B cell (primary cell): ENCODE data around the gene ZNF331. TPM values are rescaled to one million over a fixed set of nuclear protein-coding genes. Genes with fewer than 3 reads are reported as not detected.

Experiments
- ATAC-seq: fragments of 200-7000 bp; cut with Tn5 transposase; one replicate; pipeline ENCODE4 v1.10.0; 2021; ENCODE audit warnings: low read depth, mild to moderate bottlenecking, moderate number of reproducible peaks, moderate library complexity
- CTCF ChIA-PET: fragments of 350-600 bp; sonication (Branson Sonifier 250); formaldehyde crosslinking; loops from one replicate; lab custom pipeline; 2021; ENCODE audit warnings: antibody characterized with exemption, inconsistent platforms; lab: Charles Lee
- POLR2A ChIA-PET: fragments of 350-600 bp; sonication (Branson Sonifier 250); formaldehyde crosslinking; loops from one replicate; lab custom pipeline; 2021; ENCODE audit warnings: antibody characterized with exemption; lab: Charles Lee
- DNase-seq: peaks from one replicate; pipeline ENCODE4 v3.0.0; 2013
- H2AFZ ChIP-seq: 2 replicates; pipeline ENCODE4 v1.6.1; 2012; ENCODE audit warnings: mild to moderate bottlenecking, low read depth, low read length; ENCODE audit not compliant: insufficient read depth, poor library complexity, severe bottlenecking
- H3K27ac ChIP-seq, 2 donors: 1 replicate in 1 of 2; 2 replicates in 1 of 2; pipeline ENCODE4 v1.5.1; 2012 to 2013; ENCODE audit warnings: low read length in 2 of 2, mild to moderate bottlenecking in 2 of 2, moderate library complexity in 1 of 2
- H3K27me3 ChIP-seq, 4 experiments: fragments of 200-600 bp in 1 of 4; sonication (generic) in 1 of 4; replicated peaks in 1 of 4; 1 replicate in 2 of 4; 2 replicates in 2 of 4; pipeline versions ENCODE4 v1.6.1 to v1.7.0; 2013 to 2016; ENCODE audit warnings: low read length in 3 of 4, mild to moderate bottlenecking in 2 of 4, mixed read lengths in 1 of 4, moderate library complexity in 1 of 4; ENCODE audit not compliant: insufficient read depth in 4 of 4, control insufficient read depth in 3 of 4; ENCODE audit errors: control extremely low read depth in 1 of 4
- H3K36me3 ChIP-seq, 2 experiments: replicated peaks in 1 of 2; 1 replicate in 1 of 2; 2 replicates in 1 of 2; pipeline versions ENCODE4 v1.6.1 to v1.7.1; 2013; ENCODE audit warnings: low read length in 1 of 2; ENCODE audit not compliant: insufficient read depth in 2 of 2, control insufficient read depth in 1 of 2; ENCODE audit errors: control extremely low read depth in 1 of 2, extremely low read depth in 1 of 2
- H3K4me1 ChIP-seq, 2 donors: fragments of 200-600 bp in 1 of 2; sonication (generic) in 1 of 2; 1 replicate in 1 of 2; 2 replicates in 1 of 2; pipeline versions ENCODE4 v1.5.1 to v1.6.1; 2013 to 2017; ENCODE audit warnings: low read length in 2 of 2; ENCODE audit not compliant: control insufficient read depth in 2 of 2, insufficient read depth in 2 of 2
- H3K4me2 ChIP-seq: replicated peaks from 2 replicates; pipeline ENCODE3; 2012; ENCODE audit warnings: mild to moderate bottlenecking, low read depth, low read length; ENCODE audit not compliant: poor library complexity, severe bottlenecking
- H3K4me3 ChIP-seq, 5 experiments: fragments of 200-600 bp in 1 of 5; sonication (generic) in 1 of 5; 1 replicate in 3 of 5; 2 replicates in 2 of 5; pipeline versions ENCODE4 v1.5.1 to v1.7.0; 2011 to 2016; ENCODE audit warnings: low read length in 4 of 5, mild to moderate bottlenecking in 4 of 5, low read depth in 2 of 5, control low read depth in 1 of 5, moderate library complexity in 1 of 5; ENCODE audit not compliant: insufficient read depth in 1 of 5; ENCODE audit errors: control extremely low read depth in 1 of 5, extremely low read depth in 1 of 5
- H3K79me2 ChIP-seq: fragments of 200-600 bp; sonication (generic); one replicate; pipeline ENCODE4 v1.6.0; 2016; ENCODE audit warnings: low read length; ENCODE audit not compliant: control insufficient read depth, insufficient read depth
- H3K9ac ChIP-seq: fragments of 200-600 bp; sonication (generic); 2 replicates; pipeline ENCODE4 v1.6.1; 2017; ENCODE audit warnings: mild to moderate bottlenecking, low read length, moderate library complexity
- H3K9me3 ChIP-seq, 3 donors: one replicate each; pipeline versions ENCODE4 v1.6.1 to v1.7.1; 2013; ENCODE audit warnings: low read length in 2 of 3; ENCODE audit not compliant: control insufficient read depth in 2 of 3, insufficient read depth in 1 of 3; ENCODE audit errors: control extremely low read depth in 1 of 3
- H4K20me1 ChIP-seq: 2 replicates; pipeline ENCODE4 v1.6.0; 2012; ENCODE audit warnings: mild to moderate bottlenecking, low read length; ENCODE audit not compliant: insufficient read depth, control insufficient read depth, poor library complexity, severe bottlenecking
- H3K27ac Mint-ChIP-seq: one replicate; pipeline ENCODE4 v1.8.0; 2021; ENCODE audit warnings: mixed read lengths
- H3K27me3 Mint-ChIP-seq: one replicate; pipeline ENCODE4 v1.8.0; 2021; ENCODE audit warnings: mixed read lengths
- H3K4me1 Mint-ChIP-seq: one replicate; pipeline ENCODE4 v1.8.0; 2021; ENCODE audit warnings: mixed read lengths
- H3K4me3 Mint-ChIP-seq: one replicate; pipeline ENCODE4 v1.8.0; 2021; ENCODE audit warnings: mixed read lengths
- H3K9me3 Mint-ChIP-seq: one replicate; pipeline ENCODE4 v1.8.0; 2022; ENCODE audit warnings: mixed read lengths; ENCODE audit not compliant: insufficient read depth
- CTCF ChIP-seq: fragments of 200-600 bp; IDR thresholded peaks from one replicate; pipeline ENCODE4 v1.8.0; 2022; ENCODE audit warnings: antibody characterized with exemption, mild to moderate bottlenecking
- EZH2 ChIP-seq: IDR thresholded peaks from 2 replicates; pipeline ENCODE4 v1.6.1; 2012; ENCODE audit warnings: borderline replicate concordance, low read depth, mild to moderate bottlenecking, moderate library complexity, low read length; ENCODE audit not compliant: insufficient read depth, poor library complexity, severe bottlenecking
- WGBS: methylation state at CpG from one replicate; pipeline ENCODE4 v1.1.5; 2013; ENCODE audit warnings: missing lambda C conversion rate; ENCODE audit not compliant: insufficient coverage; 5-methylcytosine and 5-hydroxymethylcytosine counted together
- intact Hi-C: fragments of 100-400 bp; cut with micrococcal nuclease; formaldehyde crosslinking; loops from one replicate; pipeline ENCODE4 v1.10.0; 2022
- polyA plus RNA-seq: library from polyadenylated mRNA; depleted of rRNA; stranded (reverse); fragments of >200 nt; gene quantifications from 2 replicates; pipeline ENCODE4 v1.2.3, GENCODE V29; 2012
- total RNA-seq, 2 donors: library from RNA; stranded (reverse); fragments of 120-200 nt in 1 of 2; gene quantifications; 1 replicate in 1 of 2; 2 replicates in 1 of 2; pipeline versions ENCODE4 v1.2.3 to v1.2.4, GENCODE V29; 2013 to 2022

The ZNF331 gene
- total and polyA plus RNA-seq, 2 donors (not counting 1 experiment from before 2014, with no cell fraction given) = 21.6 to 60.1 TPM

- POLR2A ChIA-PET = no interaction called here
- no peak overlapping the region for H3K4me3 ChIP-seq
- no peaks in the 10 kb centered on the region for H3K27me3 Mint-ChIP-seq
- H3K9ac ChIP-seq = no peak overlapping the region
- no peaks in the 10 kb centered on the region for H3K27me3 ChIP-seq
- no peaks in the 10 kb centered on the region for H3K9me3 Mint-ChIP-seq
- CTCF ChIA-PET = no interaction called here
- TF ChIP-seq CTCF (no peak), EZH2 (no peak)
- intact Hi-C loops = no loop called here
- H3K27ac ChIP-seq = no peak overlapping the region
- H3K4me1 Mint-ChIP-seq = no peaks in the 10 kb centered on the region
- H3K4me1 ChIP-seq = no peaks in the 10 kb centered on the region
- H3K36me3 ChIP-seq = no peaks in the 10 kb centered on the region
- ATAC-seq (no peak), DNase-seq (no peak)
- H3K9me3 ChIP-seq = peaks cover 0 to 30% (median 0%) of the 10 kb centered on the region in 3 donors
- H3K4me2 ChIP-seq = no peak overlapping the region
- H3K4me3 Mint-ChIP-seq = no peak overlapping the region
- H4K20me1 ChIP-seq = no peaks in the 10 kb centered on the region
- H3K27ac Mint-ChIP-seq = no peak overlapping the region
- no peaks in the 10 kb centered on the region for H3K79me2 ChIP-seq
- WGBS = no CpG with 5 or more reads among the region's 4 CpGs
- H2AFZ ChIP-seq = no peak overlapping the region
Measured at GRCh38 chr19:53600217-53600616, 62.3 kb downstream of the ZNF331 start.

- Mint-ChIP-seq H3K4me1 (no peaks in the 10 kb centered on the region), H3K4me3 (no peak overlapping the region), H3K27ac (no peak overlapping the region), H3K27me3 (no peaks in the 10 kb centered on the region), H3K9me3 (no peaks in the 10 kb centered on the region)
- DNase-seq = no peak
- H3K4me2 ChIP-seq = no peak overlapping the region
- no peaks in the 10 kb centered on the region for H3K27me3 ChIP-seq
- peaks cover 0 to 36% (median 0%) of the 10 kb centered on the region in 3 donors for H3K9me3 ChIP-seq
- intact Hi-C loops = no loop called here
- H3K4me3 ChIP-seq = no peak overlapping the region
- no peaks in the 10 kb centered on the region for H3K36me3 ChIP-seq
- no peak overlapping the region for H3K27ac ChIP-seq
- ChIA-PET POLR2A (no interaction called here), CTCF (no interaction called here)
- no peaks in the 10 kb centered on the region for H3K4me1 ChIP-seq
- no peak overlapping the region for H2AFZ ChIP-seq
- no peaks in the 10 kb centered on the region for H4K20me1 ChIP-seq
- TF ChIP-seq EZH2 = no peak
- TF ChIP-seq CTCF = no peak
- no peaks in the 10 kb centered on the region for H3K79me2 ChIP-seq
- H3K9ac ChIP-seq = no peak overlapping the region
- ATAC-seq = no peak
- 99% methylated on average over 15 of the region's 15 CpGs for WGBS
Measured at GRCh38 chr19:53606031-53606430, 68.1 kb downstream of the ZNF331 start.
